Measurements from ENCODE around the gene EID2. TPM values are rescaled to one million over a fixed set of nuclear protein-coding genes. Genes with fewer than 3 reads are reported as not detected.

EID2 gene
- polyA plus RNA-seq, 3 donors from 2014 or later, result 22.1 to 24.9 (median 22.6) TPM

GRCh38 chr19:39507715-39508364, 32.1 kb downstream of the EID2 start:
- no peak for DNase-seq
- peaks cover 20 to 21% of the 10 kb centered on the region in 2 donors for H3K4me1 Mint-ChIP-seq
- peaks cover 20 to 37% (median 26%) of the 10 kb centered on the region in 3 donors for H3K27me3 Mint-ChIP-seq (ENCODE audit: low read depth in 3 of 3)
- H3K27ac Mint-ChIP-seq, result no peak overlapping the region
- H3K4me3 Mint-ChIP-seq, result peak overlapping the region; percentile 55 to 76 (median 70)
- H3K36me3 Mint-ChIP-seq, result no peaks in the 10 kb centered on the region
- H3K9me3 Mint-ChIP-seq, result peaks cover 0 to 4% (median 0%) of the 10 kb centered on the region in 6 donors

- H3K9me3 Mint-ChIP-seq, result peaks cover 0 to 4% (median 0%) of the 10 kb centered on the region in 6 donors
- H3K4me3 Mint-ChIP-seq, result peak overlapping the region; percentile 62 to 78 (median 70)
- DNase-seq, result peak; percentile 17 to 42 (median 22)
- H3K27ac Mint-ChIP-seq, result no peak overlapping the region
- H3K4me1 Mint-ChIP-seq, result peaks cover 20 to 21% of the 10 kb centered on the region in 2 donors
- peaks cover 18 to 31% (median 26%) of the 10 kb centered on the region in 3 donors for H3K27me3 Mint-ChIP-seq (ENCODE audit: low read depth in 3 of 3)
- no peaks in the 10 kb centered on the region for H3K36me3 Mint-ChIP-seq
Observed at GRCh38 chr19:39506944-39507714, 32.8 kb downstream of the EID2 start.

GRCh38 chr19:39506598-39506943, 33.4 kb downstream of the EID2 start:
- DNase-seq, result no peak
- no peaks in the 10 kb centered on the region for H3K36me3 Mint-ChIP-seq
- H3K9me3 Mint-ChIP-seq, result peaks cover 0 to 4% (median 0%) of the 10 kb centered on the region in 6 donors
- H3K27me3 Mint-ChIP-seq (ENCODE audit: low read depth in 3 of 3), result peaks cover 18 to 30% (median 26%) of the 10 kb centered on the region in 3 donors
- peak overlapping the region in 1 of 6 donors; percentile 30 for H3K27ac Mint-ChIP-seq
- peak overlapping the region in 4 of 5 donors; percentile 62 to 78 (median 70) for H3K4me3 Mint-ChIP-seq
- peaks cover 20 to 21% of the 10 kb centered on the region in 2 donors for H3K4me1 Mint-ChIP-seq

- Mint-ChIP-seq H3K4me1 (peaks cover 31 to 35% of the 10 kb centered on the region in 2 donors), H3K36me3 (no peaks in the 10 kb centered on the region), H3K27ac (peak overlapping the region in 1 of 6 donors; percentile 35), H3K27me3 (ENCODE audit: low read depth in 3 of 3) (peaks cover 21 to 48% (median 27%) of the 10 kb centered on the region in 3 donors), H3K4me3 (peak overlapping the region in 2 of 5 donors; percentile 14 to 29), H3K9me3 (peaks cover 0 to 3% (median 0%) of the 10 kb centered on the region in 6 donors)
- peak; percentile 72 to 80 (median 77) for DNase-seq
Observed at GRCh38 chr19:39502640-39503417, 37.1 kb downstream of the EID2 start.

GRCh38 chr19:39501340-39501739, 38.6 kb downstream of the EID2 start:
- Mint-ChIP-seq H3K4me1 (peaks cover 24 to 27% of the 10 kb centered on the region in 2 donors), H3K36me3 (no peaks in the 10 kb centered on the region), H3K4me3 (no peak overlapping the region), H3K9me3 (peaks cover 0 to 3% (median 0%) of the 10 kb centered on the region in 6 donors), H3K27ac (no peak overlapping the region), H3K27me3 (ENCODE audit: low read depth in 3 of 3) (peaks cover 18 to 44% (median 20%) of the 10 kb centered on the region in 3 donors)
- no peak for DNase-seq

- H3K27me3 Mint-ChIP-seq (ENCODE audit: low read depth in 3 of 3), result peaks cover 18 to 47% (median 21%) of the 10 kb centered on the region in 3 donors
- no peak overlapping the region for H3K27ac Mint-ChIP-seq
- no peak for DNase-seq
- peaks cover 0 to 3% (median 0%) of the 10 kb centered on the region in 6 donors for H3K9me3 Mint-ChIP-seq
- no peaks in the 10 kb centered on the region for H3K36me3 Mint-ChIP-seq
- H3K4me3 Mint-ChIP-seq, result no peak overlapping the region
- peaks cover 21 to 26% of the 10 kb centered on the region in 2 donors for H3K4me1 Mint-ChIP-seq
Observed at GRCh38 chr19:39500543-39500942, 39.4 kb downstream of the EID2 start.

- H3K27me3 Mint-ChIP-seq (ENCODE audit: low read depth in 3 of 3), result peaks cover 18 to 45% (median 20%) of the 10 kb centered on the region in 3 donors
- H3K9me3 Mint-ChIP-seq, result peaks cover 0 to 3% (median 0%) of the 10 kb centered on the region in 6 donors
- no peak overlapping the region for H3K27ac Mint-ChIP-seq
- H3K4me3 Mint-ChIP-seq, result peak overlapping the region in 4 of 5 donors; percentile 27 to 60 (median 31)
- peaks cover 21 to 26% of the 10 kb centered on the region in 2 donors for H3K4me1 Mint-ChIP-seq
- DNase-seq, result no peak
- H3K36me3 Mint-ChIP-seq, result no peaks in the 10 kb centered on the region
Observed at GRCh38 chr19:39499932-39500331, 40.0 kb downstream of the EID2 start.

GRCh38 chr19:39498798-39499642, 40.9 kb downstream of the EID2 start, which contains the start of gene DLL3:
TSS of gene DLL3 (plus strand) at chr19:39498947. CDS start at chr19:39498975, 28 bp downstream.
- DNase-seq, result no peak
- H3K4me1 Mint-ChIP-seq, result peaks cover 21 to 26% of the 10 kb centered on the region in 2 donors
- no peak within 1 kb of the TSS for H3K27ac Mint-ChIP-seq
- H3K27me3 Mint-ChIP-seq (ENCODE audit: low read depth in 3 of 3), result peaks cover 17 to 43% (median 18%) of the 10 kb centered on the region in 3 donors
- H3K4me3 Mint-ChIP-seq, result peak within 1 kb of the TSS; percentile 1 to 60 (median 53)
- H3K36me3 Mint-ChIP-seq, result no peaks in the 10 kb centered on the region
- peaks cover 0 to 3% (median 0%) of the 10 kb centered on the region in 6 donors for H3K9me3 Mint-ChIP-seq

- H3K9me3 Mint-ChIP-seq, result peaks cover 0 to 3% (median 0%) of the 10 kb centered on the region in 6 donors
- H3K27me3 Mint-ChIP-seq (ENCODE audit: low read depth in 3 of 3), result peaks cover 15 to 40% (median 18%) of the 10 kb centered on the region in 3 donors
- H3K4me1 Mint-ChIP-seq, result peaks cover 16 to 21% of the 10 kb centered on the region in 2 donors
- peak in 1 of 3 donors; percentile 21 for DNase-seq
- no peaks in the 10 kb centered on the region for H3K36me3 Mint-ChIP-seq
- no peak overlapping the region for H3K27ac Mint-ChIP-seq
- peak overlapping the region in 4 of 5 donors; percentile 1 to 59 (median 50) for H3K4me3 Mint-ChIP-seq
Observed at GRCh38 chr19:39497996-39498797, 41.8 kb downstream of the EID2 start.

GRCh38 chr19:39497701-39497995, 42.3 kb downstream of the EID2 start:
- no peak overlapping the region for H3K4me3 Mint-ChIP-seq
- peaks cover 0 to 2% (median 0%) of the 10 kb centered on the region in 3 donors for H3K36me3 Mint-ChIP-seq
- H3K27me3 Mint-ChIP-seq (ENCODE audit: low read depth in 3 of 3), result peaks cover 14 to 39% (median 18%) of the 10 kb centered on the region in 3 donors
- H3K27ac Mint-ChIP-seq, result no peak overlapping the region
- peaks cover 14 to 20% of the 10 kb centered on the region in 2 donors for H3K4me1 Mint-ChIP-seq
- DNase-seq, result no peak
- peaks cover 0 to 3% (median 0%) of the 10 kb centered on the region in 6 donors for H3K9me3 Mint-ChIP-seq

- Mint-ChIP-seq H3K27ac (no peak overlapping the region), H3K36me3 (peaks cover 0 to 2% (median 0%) of the 10 kb centered on the region in 3 donors), H3K4me1 (peaks cover 14 to 20% of the 10 kb centered on the region in 2 donors), H3K9me3 (peaks cover 0 to 3% (median 0%) of the 10 kb centered on the region in 6 donors), H3K4me3 (no peak overlapping the region), H3K27me3 (ENCODE audit: low read depth in 3 of 3) (peaks cover 10 to 32% (median 18%) of the 10 kb centered on the region in 3 donors)
- no peak for DNase-seq
Observed at GRCh38 chr19:39496063-39496462, 43.9 kb downstream of the EID2 start.

- Mint-ChIP-seq H3K27ac (no peak overlapping the region), H3K4me1 (peaks cover 11 to 16% of the 10 kb centered on the region in 2 donors), H3K36me3 (peaks cover 0 to 6% (median 3%) of the 10 kb centered on the region in 3 donors), H3K9me3 (peaks cover 0 to under 1% (median 0%) of the 10 kb centered on the region in 6 donors), H3K27me3 (ENCODE audit: low read depth in 3 of 3) (peaks cover 6 to 21% (median 10%) of the 10 kb centered on the region in 3 donors), H3K4me3 (no peak overlapping the region)
- no peak for DNase-seq
Observed at GRCh38 chr19:39494661-39495060, 45.3 kb downstream of the EID2 start.

Data from immature natural killer cell (primary cell).